NCI-H69 (cell line): ENCODE measurements around the gene CD300LG.
"Not testable (repeated sequence)": the region's sequence is repeated elsewhere in the genome, so short reads cannot be mapped to it uniquely, and the experiment has no call there.

Experiments used
- DNase-seq: peaks from one replicate; lab custom pipeline; 2025; lab: John Stamatoyannopoulos, UW

CD300LG gene

DNA sequence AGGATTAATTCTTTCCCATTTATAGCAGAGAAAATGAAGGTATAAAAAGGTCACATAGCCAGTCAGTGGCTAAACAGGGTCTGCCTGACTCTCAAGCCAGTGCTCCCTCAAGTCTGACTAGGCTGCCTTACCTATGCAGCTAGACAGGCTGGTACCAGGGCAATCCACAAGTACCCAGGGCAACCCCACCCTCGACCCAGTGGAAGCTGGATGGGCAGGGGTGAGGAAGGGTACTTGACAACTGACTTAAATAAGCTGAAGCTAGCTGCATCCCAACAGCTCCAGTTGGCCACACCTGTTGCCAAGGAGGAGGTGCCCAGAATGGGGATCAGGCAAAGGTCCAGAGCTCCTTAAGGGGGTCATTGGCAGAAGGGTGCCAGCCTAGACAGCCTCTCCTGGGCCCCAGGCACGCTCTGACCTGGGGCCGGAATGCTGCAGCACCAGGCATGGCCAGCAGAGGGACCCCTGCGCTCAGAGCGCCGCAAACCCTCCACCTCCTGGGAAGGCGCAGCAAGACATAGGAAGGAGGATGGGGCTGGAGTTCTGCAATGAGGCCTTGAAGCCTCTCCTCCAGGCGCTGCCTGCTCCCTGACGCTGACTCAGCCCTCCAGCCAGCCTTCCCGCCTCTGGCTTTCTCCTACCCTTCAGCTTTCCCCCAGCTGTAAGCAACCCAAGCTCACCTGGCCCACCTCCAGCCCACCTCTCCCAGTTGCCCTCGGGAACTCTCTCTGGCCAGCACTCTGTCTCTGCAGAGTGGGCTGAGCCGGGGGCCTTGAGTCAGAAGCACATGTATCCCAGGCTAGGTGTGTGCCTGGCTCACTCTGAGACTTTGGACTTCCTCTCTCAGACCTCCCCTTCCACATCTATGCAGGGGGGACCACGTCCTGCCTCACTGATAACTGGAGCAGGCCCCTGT, 31.5 kb downstream of the CD300LG start:
- DNase-seq: peak; percentile 78

- no peak for DNase-seq
Measured at GRCh38 chr17:43879723-43880419, 32.9 kb downstream of the CD300LG start.

GRCh38 chr17:43880420-43880991, 33.5 kb downstream of the CD300LG start:
- DNase-seq: peak; percentile 58

DNA sequence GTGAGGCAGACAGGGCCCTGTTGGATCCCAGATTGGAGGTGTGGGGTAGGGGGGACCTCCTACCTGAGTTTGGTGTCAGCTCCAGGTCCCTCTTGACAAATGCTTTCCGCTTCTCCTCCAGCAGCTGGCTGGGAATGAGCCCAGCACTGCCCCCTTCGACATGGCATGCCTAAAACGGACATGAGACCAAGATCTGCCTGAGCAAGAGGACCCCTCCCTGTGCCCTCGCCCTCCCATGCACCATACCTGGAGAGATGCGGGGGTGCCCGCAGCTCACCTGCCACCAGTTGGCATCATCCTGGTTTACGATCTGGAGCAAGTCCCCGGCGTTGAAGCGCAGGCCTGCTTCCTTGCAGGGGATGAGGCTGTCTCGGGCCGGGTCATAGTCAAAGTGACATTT, 34.2 kb downstream of the CD300LG start:
- DNase-seq: no peak

DNA sequence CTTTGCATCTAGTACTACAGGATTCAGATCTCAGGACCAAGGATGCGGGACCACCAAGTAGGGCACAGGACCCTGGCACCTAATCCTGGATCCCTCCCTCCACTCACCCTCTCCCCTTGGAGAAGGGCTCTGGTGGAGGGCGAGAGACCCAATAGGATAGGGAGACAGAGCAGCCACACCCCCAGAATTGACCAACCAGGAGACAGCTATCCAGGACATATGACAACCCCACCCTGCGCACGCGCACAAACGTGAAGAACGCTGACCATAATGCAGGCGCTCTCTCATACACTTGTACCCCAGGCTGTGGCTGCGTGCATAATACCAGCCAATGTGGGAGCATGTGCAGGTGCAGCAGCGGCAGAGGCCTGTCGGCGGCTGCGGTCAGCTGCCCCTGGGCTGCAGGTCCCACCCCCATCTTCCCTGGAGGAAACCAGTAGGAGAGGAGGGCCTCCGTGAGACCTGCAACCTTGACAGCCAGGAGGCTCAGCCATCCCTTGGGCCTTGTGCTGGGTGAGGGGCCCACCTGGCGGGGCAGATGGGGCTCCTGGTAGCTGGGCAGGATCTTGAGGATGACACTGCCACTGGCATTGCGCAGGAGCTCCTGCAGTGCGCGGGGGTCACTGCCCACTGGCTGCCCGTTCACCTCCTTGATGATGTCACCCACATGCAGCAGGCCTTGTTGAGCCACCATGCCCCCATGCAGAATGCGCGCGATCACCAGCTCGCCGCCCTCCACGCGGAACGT, 35.0 kb downstream of the CD300LG start:
- peak; percentile 24 for DNase-seq

DNA sequence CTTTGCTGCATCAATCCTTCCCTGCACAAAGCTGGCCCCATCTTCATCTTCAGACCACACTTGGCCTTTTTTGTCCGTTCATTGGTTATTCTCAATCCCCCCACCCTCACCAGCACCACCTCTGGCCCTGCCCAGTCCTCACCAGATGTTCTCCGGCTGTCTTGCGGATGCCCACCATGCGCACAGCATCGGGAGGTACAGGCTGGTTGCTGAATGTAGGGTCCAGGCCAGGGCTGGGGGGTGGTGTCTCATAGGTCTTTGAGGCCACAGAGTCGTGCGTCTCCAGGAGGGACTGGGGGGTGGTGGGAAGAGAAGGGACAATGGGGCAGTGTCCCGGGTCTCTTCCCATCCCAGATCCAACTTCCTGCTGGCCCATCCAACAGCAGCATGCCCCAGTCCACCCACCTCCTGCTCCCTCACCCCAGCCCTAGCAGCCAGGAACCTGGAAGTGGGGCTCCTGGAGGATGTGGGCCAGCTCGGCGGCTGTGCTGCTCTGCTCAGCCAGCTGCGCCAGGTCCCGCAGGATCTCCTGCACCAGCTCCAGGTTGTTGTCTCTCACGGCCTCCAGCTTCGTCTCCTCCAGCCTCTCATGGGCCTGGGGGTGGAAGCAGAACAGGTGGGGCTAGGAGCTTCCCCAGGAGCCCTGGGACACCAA, 35.9 kb downstream of the CD300LG start:
- DNase-seq: no peak

DNA sequence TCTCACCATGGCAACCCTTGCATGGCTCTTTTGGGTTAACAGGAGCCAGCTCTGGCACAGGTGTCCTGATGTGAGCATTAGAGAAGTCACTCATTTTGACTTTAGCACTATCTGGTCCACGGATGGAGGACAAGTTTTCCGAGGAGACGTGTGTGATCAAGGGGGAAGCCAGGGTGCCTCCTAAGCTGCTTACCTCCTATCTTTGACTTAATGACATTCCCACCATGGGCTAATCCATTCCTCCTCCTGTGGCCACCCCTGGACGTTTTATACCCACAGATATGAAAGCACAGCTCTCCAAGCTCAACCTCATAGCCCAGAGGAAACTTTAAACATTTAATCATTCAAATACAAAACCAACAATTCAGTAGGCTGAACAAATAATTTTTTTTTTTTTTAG, 41.6 kb downstream of the CD300LG start:
- no peak for DNase-seq

GRCh38 chr17:43890240-43890639, 43.3 kb downstream of the CD300LG start:
- DNase-seq: no peak

DNA sequence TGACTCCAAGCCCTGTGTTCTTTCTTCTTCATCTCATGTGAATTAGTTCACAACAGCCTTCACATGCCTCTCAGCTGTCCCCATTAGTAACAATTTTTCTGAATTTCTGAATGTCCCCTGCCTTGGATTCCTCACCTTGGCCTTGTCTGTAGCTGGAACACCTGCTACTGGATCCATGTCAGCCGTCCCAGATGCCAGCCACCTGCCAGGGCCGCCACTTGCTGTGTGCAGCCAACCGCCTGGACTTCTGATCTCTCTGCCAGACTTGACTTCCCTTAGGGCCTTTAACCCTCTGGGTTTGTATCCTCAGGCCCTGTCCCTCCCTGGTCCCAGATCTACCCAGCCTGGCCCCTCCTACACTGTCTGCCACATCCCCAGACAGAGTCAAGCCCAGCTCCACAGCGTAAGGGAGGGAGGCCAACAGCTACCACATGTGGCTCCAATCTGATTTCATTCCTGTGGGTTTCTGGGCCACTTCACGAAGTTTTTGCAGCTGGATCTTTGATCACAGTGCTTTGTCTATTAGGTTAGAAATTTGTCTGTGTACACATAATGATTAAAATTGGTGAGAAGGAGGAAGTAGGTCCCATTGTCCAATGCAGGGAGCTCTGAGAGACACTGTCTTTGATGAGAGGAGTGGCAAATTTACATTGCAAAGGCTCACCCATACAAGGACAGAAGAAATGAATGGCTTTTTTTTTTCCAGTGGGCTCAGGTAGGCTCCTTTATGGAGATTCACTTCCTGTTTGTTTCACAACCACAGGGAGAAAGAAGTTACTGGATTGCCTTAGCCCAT, 45.1 kb downstream of the CD300LG start:
- DNase-seq: no peak

DNA sequence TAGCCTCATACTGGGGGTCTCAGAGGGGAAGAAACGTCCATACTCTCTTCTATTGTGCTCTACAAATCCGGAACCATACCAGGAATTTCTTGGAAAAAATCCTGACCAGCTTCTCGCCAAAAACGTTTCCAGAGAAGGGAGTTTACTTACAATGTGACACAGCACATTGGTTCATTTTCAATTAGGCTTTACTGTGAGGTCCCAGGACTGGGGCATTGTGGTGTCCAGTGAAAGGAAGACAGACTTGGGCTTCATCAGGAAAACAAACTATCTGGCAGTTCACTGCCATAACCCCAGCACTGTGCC, 45.6 kb downstream of the CD300LG start:
- no peak for DNase-seq

DNA sequence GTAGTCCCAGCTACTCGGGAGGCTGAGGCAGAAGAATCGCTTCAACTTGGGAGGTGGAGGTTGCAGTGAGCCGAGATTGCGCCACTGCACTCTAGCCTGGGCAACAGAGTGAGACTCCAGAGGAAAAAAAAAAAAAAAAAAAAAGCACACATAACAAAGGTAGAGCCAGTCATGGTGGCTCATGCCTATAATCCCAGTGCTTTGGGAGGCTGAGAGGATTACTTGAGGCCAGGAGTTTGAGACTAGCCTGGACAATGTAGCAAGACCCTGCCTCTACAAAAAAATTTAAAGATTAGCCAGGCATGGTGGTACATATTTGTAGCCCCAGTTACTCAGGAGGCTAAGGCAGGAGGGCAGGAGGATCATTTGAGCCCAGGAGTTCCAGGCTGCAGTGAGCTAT, 47.5 kb downstream of the CD300LG start:
- not testable (repeated sequence) for DNase-seq

DNA sequence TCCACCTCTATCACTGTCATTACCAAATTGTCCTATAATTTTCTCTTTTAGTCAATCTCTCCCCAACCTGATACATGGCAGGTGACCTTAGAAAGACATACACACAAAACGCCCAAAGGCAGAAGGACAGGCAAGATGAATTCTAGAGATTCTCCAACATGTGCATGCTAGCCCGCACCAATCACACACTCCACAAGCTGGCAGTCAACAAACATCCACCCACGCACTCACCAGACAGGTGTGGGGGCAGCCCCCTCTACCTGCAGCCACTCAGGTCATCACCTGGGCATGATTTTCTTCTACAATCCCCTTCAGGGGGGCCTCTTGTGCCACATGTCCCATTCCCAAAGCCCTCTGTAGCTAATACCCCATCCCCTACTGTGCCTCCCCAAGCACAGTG, 50.9 kb downstream of the CD300LG start:
- no peak for DNase-seq

DNA sequence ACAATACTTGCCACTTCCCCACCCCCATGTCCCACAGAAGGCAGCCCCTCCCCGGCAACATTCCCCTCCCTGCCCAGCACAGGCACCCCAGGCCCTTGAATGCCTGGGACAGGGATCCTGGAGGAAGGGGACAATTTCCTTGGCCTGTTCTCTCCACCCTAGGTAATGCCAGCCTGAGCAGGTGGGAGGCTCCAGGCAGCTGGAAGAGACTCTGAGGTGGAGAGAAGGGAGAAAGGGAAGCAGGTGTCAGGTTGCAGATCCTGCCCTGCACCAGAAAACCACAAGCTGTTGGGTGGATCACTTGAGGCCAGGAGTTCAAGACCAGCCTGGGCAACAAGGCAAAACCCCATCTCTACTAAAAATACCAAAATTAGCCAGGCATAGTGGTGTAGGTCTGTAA, 51.5 kb downstream of the CD300LG start:
- DNase-seq: peak; percentile 37

GRCh38 chr17:43900183-43900857, 53.3 kb downstream of the CD300LG start:
- DNase-seq: peak; percentile 90

DNA sequence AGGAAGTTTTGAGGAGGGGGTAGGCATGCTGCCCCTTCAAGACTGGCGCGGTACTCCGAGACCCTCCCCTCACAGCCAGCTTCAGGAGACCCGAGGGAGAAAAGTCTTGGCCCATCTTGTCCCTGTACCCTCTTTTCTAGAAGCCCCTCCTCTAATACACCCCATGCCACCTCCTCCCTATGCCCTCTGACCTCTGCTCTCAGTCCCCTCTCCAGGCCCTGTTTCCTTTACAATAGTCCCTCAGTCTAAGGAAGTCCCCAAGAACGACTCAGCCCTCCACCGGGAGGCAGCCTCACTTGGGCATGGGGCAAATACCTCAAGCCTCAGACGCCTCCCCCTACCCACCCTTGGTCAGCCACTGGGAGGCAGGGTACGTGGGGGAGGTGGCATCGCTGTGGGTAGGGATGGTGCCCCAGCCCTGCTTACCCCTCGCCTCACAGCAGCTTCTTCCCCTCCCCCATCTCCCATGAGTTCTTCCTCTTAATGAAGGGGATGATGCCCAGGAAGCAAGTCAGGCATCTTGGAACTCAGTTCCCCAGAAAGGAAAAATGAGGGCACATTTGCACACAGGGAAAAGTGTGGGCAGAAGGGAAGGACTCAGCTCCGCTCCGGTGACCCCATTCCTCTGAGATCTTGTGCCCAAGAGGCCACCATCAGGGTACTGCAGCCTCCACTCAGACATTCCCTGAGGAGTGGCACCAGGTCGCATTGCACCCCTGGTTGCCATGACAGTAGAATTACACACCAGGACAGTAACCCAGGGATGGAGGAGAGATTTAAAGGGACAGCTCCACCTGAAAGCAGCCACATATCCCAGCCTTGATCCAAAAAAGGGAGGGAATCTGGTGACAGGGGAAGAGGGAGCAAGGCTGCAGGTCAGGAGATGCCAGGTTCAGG, 54.1 kb downstream of the CD300LG start:
- peak; percentile 43 for DNase-seq

DNA sequence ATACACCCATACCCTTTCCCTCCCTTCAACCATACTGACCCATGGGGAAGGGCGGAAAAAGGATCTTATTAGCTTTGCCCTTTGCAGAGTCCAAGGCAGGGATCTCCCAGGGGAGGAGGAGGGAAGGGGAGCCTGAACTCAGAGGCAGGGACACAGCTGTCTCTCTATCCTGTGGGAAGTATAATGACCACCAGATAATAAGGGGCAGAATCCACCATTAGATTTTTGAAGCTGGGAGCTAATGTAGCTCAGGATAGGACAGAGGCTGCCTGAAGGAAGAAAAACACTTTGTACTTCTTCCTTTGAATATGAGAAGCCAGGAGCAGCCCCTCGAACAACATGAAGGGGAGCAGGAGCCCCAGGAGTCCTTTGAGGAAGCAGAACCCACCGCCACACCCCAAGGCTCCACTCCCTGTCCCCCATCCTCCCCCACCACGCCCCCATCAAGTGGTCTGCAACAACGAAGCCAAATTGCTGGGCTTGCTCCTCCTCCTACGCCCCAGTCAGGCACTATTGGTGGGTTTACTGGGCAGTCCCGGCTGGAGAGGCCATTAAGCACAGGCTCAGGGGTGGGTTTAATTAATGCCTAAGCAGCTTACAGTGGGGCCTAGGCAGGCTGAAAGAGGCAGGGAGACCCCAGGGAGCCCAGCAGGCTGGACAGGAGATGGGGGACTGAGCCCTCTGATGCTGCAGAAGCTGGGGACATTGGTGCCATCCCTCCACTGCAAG, 55.0 kb downstream of the CD300LG start:
- DNase-seq: no peak

GRCh38 chr17:43905400-43905984, 58.5 kb downstream of the CD300LG start:
- peak; percentile 53 for DNase-seq
